H1 (cell line): ENCODE measurements around the gene PML. TPM values are rescaled to one million over a fixed set of nuclear protein-coding genes. Genes with fewer than 3 reads are reported as not detected.

ENCODE experiments used
- BACH1 ChIP-seq: IDR thresholded peaks from 2 replicates; pipeline ENCODE4 v1.6.1; 2012; ENCODE audit warnings: low read length, improper control_type of control experiment
- KDM5A ChIP-seq: fragments of 200-600 bp; IDR thresholded peaks from 2 replicates; pipeline ENCODE4 v1.7.1; 2012; ENCODE audit warnings: mild to moderate bottlenecking, low read length, inconsistent platforms, mixed read lengths
- polyA plus RNA-seq, 7 experiments: library from polyadenylated mRNA; depleted of rRNA in 3 of 7; stranded (reverse) in 5 of 7; unstranded in 2 of 7; fragments of >200 nt in 5 of 7; fragments of 200-250 nt in 2 of 7; gene quantifications; 1 replicate in 5 of 7; 2 replicates in 1 of 7; 4 replicates in 1 of 7; pipeline versions ENCODE4 v1.2.1 to v1.2.3, GENCODE V29; 2011 to 2013; ENCODE audit warnings: missing spikeins in 2 of 7, mixed read lengths in 2 of 7
- total RNA-seq: library from RNA; stranded (reverse); fragmentation: NEBNext Ultra II Directional; extraction: Animal tissue kit (Norgen Biotek cat#: 25700); gene quantifications from 2 replicates; pipeline ENCODE4 v1.2.1, GENCODE V29; 2021

PML gene
- total and polyA plus RNA-seq, 2 of the 8 experiments (the other 6 are each of a cell fraction or from before 2014, with no cell fraction given), result 14.9 to 30.3 TPM

DNA sequence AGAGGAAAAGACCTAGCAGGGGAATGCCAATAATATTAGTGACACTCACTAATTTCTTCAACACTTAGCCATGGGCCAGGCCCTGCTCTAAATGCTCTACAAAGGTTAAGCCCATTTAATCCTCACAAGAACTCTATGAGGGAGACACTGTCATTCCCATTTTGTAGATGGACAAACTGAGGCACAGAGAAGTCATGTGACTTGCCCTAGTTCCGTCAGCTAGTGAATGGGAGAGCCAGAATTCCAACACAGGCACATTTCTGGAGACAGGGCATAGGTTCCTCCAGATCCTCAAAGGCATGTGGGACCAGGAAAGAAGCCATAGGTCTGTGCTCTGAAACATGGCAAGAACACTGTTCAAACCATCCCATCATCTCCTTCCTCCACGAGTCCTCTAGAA is 36.7 kb upstream of the PML start (continued):
- TF ChIP-seq KDM5A (no peak), BACH1 (no peak)
